NCI-H2227 (cell line): ENCODE data around the gene NHLH2.

Experiments used
- DNase-seq: peaks from one replicate; lab custom pipeline; 2025; ENCODE audit not compliant: unreplicated experiment; lab: John Stamatoyannopoulos, UW

The NHLH2 gene

GRCh38 chr1:115838431-115839028, 2.4 kb downstream of the NHLH2 start:
- peak; percentile 53 for DNase-seq

DNA sequence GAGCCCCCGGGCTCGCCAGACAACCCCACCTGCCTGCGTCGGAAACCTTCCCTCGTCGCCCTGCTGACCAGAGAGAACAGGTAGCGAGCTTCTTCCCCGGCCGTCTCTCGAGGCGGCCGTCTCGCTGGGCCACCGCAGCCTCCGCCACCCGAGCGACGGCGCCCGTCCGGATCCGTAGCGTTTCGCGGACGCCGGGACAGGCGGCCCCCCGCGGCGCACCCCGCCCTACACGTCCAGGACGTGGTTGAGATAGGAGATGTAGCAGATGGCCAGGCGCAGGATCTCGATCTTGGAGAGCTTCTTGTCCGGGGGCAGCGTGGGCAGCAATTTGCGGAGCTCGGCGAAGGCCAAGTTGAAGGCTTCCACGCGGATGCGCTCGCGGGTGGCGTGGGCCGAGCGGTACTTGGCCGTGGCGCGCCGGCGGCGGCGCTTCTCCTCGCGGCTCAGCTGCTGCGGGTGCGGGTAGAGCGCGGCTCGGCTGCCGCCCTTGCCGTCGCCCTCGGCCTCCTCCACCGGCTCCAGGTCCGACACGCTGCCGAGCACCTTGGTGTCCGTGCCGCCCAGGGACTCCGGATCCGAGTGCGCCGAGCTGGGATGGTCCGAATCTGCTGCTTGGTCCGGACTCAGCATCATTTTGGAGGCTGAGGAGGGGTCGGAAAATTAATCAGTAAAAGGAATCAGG, 3.0 kb downstream of the NHLH2 start:
- peak; percentile 60 for DNase-seq

- DNase-seq, result no peak
Observed at GRCh38 chr1:115837341-115837739, 3.6 kb downstream of the NHLH2 start.

DNA sequence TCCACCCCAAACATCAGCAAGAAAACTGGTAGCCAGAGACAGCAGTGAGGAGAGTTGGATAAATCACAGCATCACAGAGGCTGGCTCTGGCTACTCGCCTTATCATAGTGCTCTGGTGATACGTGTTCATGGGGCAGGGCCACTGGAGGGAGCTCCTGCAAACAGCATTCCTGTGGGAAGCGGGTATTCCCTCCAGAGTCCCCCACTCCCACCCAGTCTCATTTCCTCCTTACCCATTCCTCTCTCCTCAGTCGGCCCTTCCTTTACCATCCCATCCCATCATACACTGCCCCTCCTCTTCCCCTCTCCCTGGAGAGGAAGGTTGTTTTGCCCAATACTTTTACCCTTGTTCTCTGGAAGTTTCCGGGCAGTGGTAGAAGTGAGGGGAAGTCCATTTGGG, 7.1 kb downstream of the NHLH2 start:
- DNase-seq, result peak; percentile 41

DNA sequence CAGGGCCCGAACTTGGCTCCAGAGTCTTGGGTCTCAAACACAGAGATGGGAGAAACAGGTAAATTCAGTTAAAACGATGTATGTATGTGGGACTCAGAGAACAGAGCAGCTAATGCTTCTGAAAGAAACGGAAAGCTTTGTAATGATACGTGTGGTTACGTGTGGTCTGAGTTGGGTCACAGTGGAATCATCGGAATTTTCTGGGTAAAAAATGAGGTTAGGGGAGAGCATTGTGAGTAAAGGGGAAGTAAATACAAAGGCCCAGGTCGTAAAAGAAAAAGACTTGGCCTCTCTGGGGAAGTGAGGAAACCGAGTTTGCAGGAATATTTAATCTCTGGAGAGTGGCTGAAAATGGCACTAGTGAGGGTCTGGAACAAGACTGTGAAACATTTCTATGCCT, 8.3 kb downstream of the NHLH2 start:
- no peak for DNase-seq

- no peak for DNase-seq
Observed at GRCh38 chr1:115830963-115831362, 10.0 kb downstream of the NHLH2 start.

DNA sequence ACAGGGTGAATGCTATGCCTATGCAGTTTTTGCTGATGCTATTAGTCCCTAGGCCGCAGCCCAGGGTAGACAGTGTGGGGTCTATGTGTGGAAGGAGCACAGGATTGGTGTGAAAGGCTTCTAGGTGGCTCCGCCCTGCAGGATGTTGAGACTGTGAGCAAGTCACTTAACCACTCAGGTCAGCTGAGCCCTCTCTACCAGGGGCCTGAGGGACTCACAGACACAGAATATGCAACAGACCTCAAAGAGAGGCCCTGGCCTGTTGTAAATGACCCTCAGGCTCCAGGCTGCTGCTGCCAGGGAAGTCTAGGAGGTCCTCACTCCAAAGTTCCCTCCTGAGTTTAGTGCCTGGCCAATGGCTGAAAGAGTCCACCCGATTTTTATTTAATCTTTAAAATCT, 11.0 kb downstream of the NHLH2 start:
- DNase-seq, result peak; percentile 14

DNA sequence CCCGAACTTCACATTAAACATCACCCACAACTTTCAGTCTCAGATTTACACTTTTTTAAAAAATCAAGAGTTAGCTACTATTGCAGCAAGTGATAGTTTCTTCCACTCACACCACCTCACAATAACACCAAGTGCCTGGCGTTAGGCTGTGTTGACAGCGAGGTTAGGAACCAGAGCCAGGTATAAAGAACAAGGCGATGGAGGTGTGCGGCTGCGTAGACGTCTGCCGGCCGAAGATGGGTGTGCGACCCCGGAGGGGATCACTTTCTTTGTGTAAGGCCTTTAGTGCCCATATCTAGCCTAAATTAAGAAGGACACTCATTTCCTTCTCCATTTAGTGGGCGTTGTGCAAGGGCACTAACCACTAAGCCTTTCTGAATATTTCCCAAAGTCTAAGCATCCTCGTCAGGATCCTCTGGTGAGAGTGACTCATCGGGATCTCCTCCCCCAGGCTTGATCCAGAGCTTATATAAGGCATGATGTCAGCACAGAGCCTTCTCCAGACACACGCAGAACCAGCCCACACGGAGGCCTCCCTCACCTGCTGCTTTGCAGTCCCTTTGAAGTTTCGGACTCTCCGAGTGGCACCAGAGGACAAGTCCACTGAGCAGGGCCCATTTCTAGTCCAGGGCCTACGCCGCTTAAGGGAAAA, 11.8 kb downstream of the NHLH2 start:
- peak; percentile 69 for DNase-seq

DNA sequence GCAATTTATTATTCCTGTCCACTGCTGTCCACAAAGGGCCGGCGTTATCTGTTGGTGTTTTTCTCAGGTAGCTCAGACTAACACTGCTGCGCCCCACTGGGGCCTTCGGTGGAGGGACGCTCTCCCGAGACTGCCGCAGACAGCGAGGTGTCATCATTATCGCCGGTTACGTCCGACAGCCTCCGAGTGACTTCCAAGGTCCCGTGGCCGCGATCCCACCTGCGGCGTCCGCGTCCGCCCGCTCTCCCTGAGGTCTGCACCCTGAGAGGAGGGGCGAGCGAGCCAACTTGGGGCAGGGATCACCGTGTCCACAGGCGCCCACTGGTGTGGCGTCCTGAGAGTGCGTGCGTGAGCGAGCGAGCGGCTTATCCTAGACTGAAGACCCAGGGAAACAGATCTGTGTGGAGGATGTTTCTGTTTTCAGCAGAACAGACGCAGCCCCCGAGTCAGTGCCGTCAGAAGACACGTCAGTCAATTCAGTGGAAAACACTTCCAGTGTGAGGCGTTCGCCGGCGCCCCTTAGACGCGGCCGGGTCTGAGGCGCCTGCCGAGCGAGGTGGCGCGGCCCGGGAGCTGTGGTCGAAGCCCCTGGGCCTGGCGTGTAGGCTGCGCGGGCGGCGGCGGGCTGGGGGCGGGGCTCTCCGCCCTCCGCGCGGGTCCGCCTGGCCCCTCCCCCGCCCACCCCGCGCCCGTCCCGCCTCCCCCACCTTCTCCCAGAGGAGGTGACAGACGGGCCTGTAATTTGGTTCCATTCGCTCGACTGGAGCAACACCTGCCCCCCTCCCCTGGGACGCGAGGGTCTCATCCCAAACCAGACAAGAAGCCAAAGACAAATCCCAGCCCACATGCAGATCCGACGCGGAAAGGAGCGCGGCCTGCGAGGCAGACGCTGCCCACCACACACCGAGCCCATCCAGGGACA, 12.6 kb downstream of the NHLH2 start:
- peak; percentile 85 for DNase-seq

- peak; percentile 65 for DNase-seq
Observed at GRCh38 chr1:115827452-115828044, 13.4 kb downstream of the NHLH2 start.

GRCh38 chr1:115826628-115827027, 14.3 kb downstream of the NHLH2 start:
- DNase-seq, result no peak

DNA sequence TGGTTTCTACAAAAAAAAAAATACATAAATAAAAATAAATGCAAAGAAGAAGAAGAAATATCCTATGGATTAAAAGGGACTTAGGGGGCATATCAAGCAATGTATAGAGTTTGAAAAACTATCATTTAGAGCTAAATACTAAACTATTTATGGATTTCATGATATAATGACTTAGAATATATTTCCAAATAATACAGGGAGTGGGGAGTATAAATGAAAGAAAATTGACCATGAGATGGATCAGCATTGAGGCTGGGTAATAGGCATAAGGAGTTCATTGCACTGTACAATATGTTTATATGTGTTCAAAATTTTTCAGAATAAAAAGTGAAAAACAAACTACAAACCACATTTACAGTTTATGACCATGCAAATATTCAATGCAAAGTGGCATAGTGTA, 18.8 kb downstream of the NHLH2 start:
- no peak for DNase-seq

GRCh38 chr1:115815694-115816093, 25.2 kb downstream of the NHLH2 start:
- no peak for DNase-seq

GRCh38 chr1:115814685-115815398, 26.1 kb downstream of the NHLH2 start:
- DNase-seq, result no peak

DNA sequence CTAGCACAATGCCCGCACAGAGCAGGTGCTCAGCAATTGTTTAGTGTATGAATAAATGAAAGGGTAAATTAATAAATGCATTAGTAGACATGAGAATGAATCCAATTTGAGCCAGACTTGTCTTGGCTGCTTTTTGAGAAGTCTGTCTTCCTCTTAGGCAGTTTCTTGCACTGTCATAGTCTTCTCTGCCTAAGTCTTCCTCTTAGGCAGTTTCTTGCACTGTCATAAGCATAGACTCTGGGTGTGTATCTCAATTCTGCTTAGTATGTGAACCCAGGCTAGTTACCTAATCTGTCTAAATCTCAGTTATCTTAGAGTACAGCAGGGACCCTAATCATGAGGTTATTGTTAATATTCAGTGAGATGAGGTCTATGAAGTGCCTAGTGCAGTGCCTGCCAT, 27.2 kb downstream of the NHLH2 start:
- no peak for DNase-seq

- DNase-seq, result no peak
Observed at GRCh38 chr1:115811140-115811828, 29.6 kb downstream of the NHLH2 start.

- peak; percentile 29 for DNase-seq
Observed at GRCh38 chr1:115810609-115811008, 30.3 kb downstream of the NHLH2 start.

DNA sequence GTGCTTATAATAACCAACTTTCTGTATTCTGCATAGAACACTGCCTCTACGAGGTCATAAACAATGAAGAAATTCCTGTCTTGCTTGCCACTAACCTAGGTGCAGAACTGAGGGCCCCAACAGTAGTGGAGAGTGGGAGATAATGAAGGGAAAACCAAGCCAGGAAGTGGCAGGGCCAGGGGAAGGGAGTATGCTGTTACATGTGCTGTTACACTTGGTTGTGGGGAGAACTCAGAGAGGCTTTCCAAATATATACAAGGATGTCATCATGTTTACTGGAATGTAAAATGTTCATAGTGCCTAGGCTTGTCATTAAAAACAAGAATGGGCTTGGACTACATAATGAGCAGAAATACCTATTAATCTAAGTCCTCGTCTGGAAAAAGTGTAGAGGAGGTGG, 31.1 kb downstream of the NHLH2 start:
- DNase-seq, result no peak

DNA sequence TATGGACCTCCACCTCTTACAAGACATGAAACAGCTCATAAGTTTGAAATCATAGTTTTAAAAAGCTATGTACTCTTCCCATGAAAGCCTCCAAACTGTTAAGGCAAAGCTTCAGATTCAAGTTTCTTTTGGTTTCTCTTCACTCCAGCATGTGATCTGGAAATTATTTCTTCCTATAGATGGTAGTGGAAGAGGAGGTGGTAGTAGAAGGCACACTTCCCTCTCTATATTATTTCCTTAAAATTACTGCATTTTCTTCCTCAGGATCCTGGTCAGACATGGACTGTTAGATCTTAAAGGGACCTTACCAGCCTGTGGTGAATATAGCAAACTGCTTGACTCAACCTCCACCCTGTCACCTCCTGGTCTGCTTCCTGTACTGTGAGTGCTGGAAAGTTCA, 31.9 kb downstream of the NHLH2 start:
- no peak for DNase-seq

- peak; percentile 83 for DNase-seq
Observed at GRCh38 chr1:115807723-115808122, 33.2 kb downstream of the NHLH2 start.
